Endothelial cell of umbilical vein (primary cell): ENCODE data around the gene FOXK1. TPM values are rescaled to one million over a fixed set of nuclear protein-coding genes. Genes with fewer than 3 reads are reported as not detected.

Experiments
- BruUV-seq: library from RNA; stranded (reverse); fragments of 400-500 nt; replicated peaks from 2 replicates; lab custom pipeline; 2021; lab: Mats Ljungman, UMichigan
- CTCF ChIA-PET: fragments of 300-600, 350-600 bp; sonication (Branson Sonifier 250); formaldehyde crosslinking; loops from one replicate; lab custom pipeline; 2021; ENCODE audit warnings: antibody characterized with exemption, inconsistent platforms; lab: Charles Lee
- POLR2A ChIA-PET: fragments of 300-600, 350-600 bp; sonication (Branson Sonifier 250); formaldehyde crosslinking; loops from one replicate; lab custom pipeline; 2021; ENCODE audit warnings: antibody characterized with exemption, inconsistent platforms; lab: Charles Lee
- DNase-seq: peaks from one replicate; pipeline ENCODE4 v3.0.0-alpha.2; 2011; ENCODE audit warnings: low read depth, low spot score
- FAIRE-seq: peaks from 2 replicates; lab custom pipeline; 2011; peaks lifted over from hg19 to GRCh38; lab: Jason Lieb, UNC
- H2AFZ ChIP-seq: 2 replicates; pipeline ENCODE4 v1.6.0; 2012; ENCODE audit warnings: low read depth, low read length, control low read depth, inconsistent platforms
- H3K27ac ChIP-seq: 2 replicates; pipeline ENCODE4 v1.5.1; 2011; ENCODE audit warnings: low read depth, mild to moderate bottlenecking, control low read depth, low read length, moderate library complexity; ENCODE audit not compliant: insufficient read depth
- H3K27me3 ChIP-seq, 2 experiments: 2 replicates each; pipeline versions ENCODE4 v1.6.0 to v1.6.1; 2011; ENCODE audit warnings: low read length in 2 of 2, mixed read lengths in 1 of 2; ENCODE audit not compliant: control insufficient read depth in 2 of 2, insufficient read depth in 2 of 2
- H3K36me3 ChIP-seq, 2 experiments: 2 replicates in 1 of 2; 3 replicates in 1 of 2; pipeline ENCODE4 v1.5.1; 2011; ENCODE audit warnings: low read length in 2 of 2, mild to moderate bottlenecking in 1 of 2, moderate library complexity in 1 of 2; ENCODE audit not compliant: control insufficient read depth in 2 of 2, insufficient read depth in 2 of 2; ENCODE audit errors: extremely low read depth in 1 of 2
- H3K4me1 ChIP-seq: 3 replicates; pipeline ENCODE4 v1.5.1; 2011; ENCODE audit warnings: mild to moderate bottlenecking, low read length; ENCODE audit not compliant: control insufficient read depth, insufficient read depth; ENCODE audit errors: extremely low read depth
- H3K4me2 ChIP-seq: 2 replicates; pipeline ENCODE4 v1.6.1; 2011; ENCODE audit warnings: low read length, control low read depth, mixed read lengths; ENCODE audit not compliant: insufficient read depth
- H3K4me3 ChIP-seq, 3 experiments: fragments of 200-600 bp in 1 of 3; sonication (generic), shearing (Covaris generic) in 1 of 3; replicated peaks in 1 of 3; 2 replicates each; pipeline ENCODE4 v1.5.1; 2011 to 2016; ENCODE audit warnings: control low read depth in 3 of 3, low read length in 3 of 3, mild to moderate bottlenecking in 2 of 3, inconsistent platforms in 1 of 3, low read depth in 1 of 3, moderate library complexity in 1 of 3; ENCODE audit not compliant: insufficient read depth in 1 of 3
- H3K79me2 ChIP-seq: 2 replicates; pipeline ENCODE4 v1.6.0; 2012; ENCODE audit warnings: low read length, inconsistent platforms; ENCODE audit not compliant: control insufficient read depth, insufficient read depth
- H3K9ac ChIP-seq: replicated peaks from 2 replicates; pipeline ENCODE3; 2011; ENCODE audit warnings: low read length, control low read depth; ENCODE audit not compliant: insufficient read depth; ENCODE audit errors: extremely low read depth
- H3K9me1 ChIP-seq: replicated peaks from 3 replicates; pipeline ENCODE4 v1.6.0; 2011; ENCODE audit warnings: mild to moderate bottlenecking, low read length; ENCODE audit not compliant: control insufficient read depth, insufficient read depth; ENCODE audit errors: extremely low read depth
- H3K9me3 ChIP-seq: replicated peaks from 2 replicates; pipeline ENCODE4 v1.5.1; 2012; ENCODE audit warnings: low read length, inconsistent platforms; ENCODE audit not compliant: control insufficient read depth, insufficient read depth
- H4K20me1 ChIP-seq: replicated peaks from 2 replicates; pipeline ENCODE3; 2011; ENCODE audit warnings: mild to moderate bottlenecking, low read length; ENCODE audit not compliant: control insufficient read depth, insufficient read depth; ENCODE audit errors: extremely low read depth
- EZH2 ChIP-seq: IDR thresholded peaks from 2 replicates; pipeline ENCODE4 v1.6.1; 2012; ENCODE audit warnings: borderline replicate concordance, low read depth, mild to moderate bottlenecking, moderate library complexity, low read length, inconsistent platforms; ENCODE audit not compliant: severe bottlenecking
- FOS ChIP-seq: IDR thresholded peaks from 2 replicates; pipeline ENCODE4 v1.6.1; 2011; ENCODE audit warnings: mild to moderate bottlenecking, low read length, moderate library complexity, borderline replicate concordance; ENCODE audit not compliant: insufficient read depth
- GATA2 ChIP-seq: IDR thresholded peaks from 2 replicates; pipeline ENCODE4 v1.7.0; 2011; ENCODE audit warnings: low read depth, mild to moderate bottlenecking, moderate library complexity, mixed read lengths, low read length; ENCODE audit not compliant: insufficient read length, insufficient read depth
- JUN ChIP-seq: IDR thresholded peaks from 2 replicates; pipeline ENCODE4 v1.6.1; 2011; ENCODE audit warnings: borderline replicate concordance, low read depth; ENCODE audit not compliant: insufficient read length, insufficient read depth
- MYC ChIP-seq: IDR thresholded peaks from one replicate; pipeline ENCODE4 v1.6.1; 2011; ENCODE audit warnings: mild to moderate bottlenecking, low read depth, low read length
- POLR2A ChIP-seq: IDR thresholded peaks from 2 replicates; pipeline ENCODE4 v1.6.1; 2012; ENCODE audit warnings: low read depth, mild to moderate bottlenecking, control low read depth, low read length
- POLR2AphosphoS5 ChIP-seq: IDR thresholded peaks from 2 replicates; pipeline ENCODE4 v1.6.1; 2012; ENCODE audit warnings: low read depth, mild to moderate bottlenecking, control low read depth, low read length, moderate library complexity; ENCODE audit not compliant: insufficient read depth
- dilution Hi-C: fragments of 300-500 bp; cut with MboI; formaldehyde crosslinking; loops from one replicate; pipeline ENCODE4 v1.15.0; 2019; ENCODE audit warnings: low sequenced_read_pairs; ENCODE audit not compliant: extremely low pct_ligation_motif_present
- intact Hi-C: fragments of 100-400 bp; cut with micrococcal nuclease; formaldehyde crosslinking; loops from one replicate; pipeline ENCODE4 v1.10.0; 2022
- polyA plus RNA-seq, 4 experiments: library from polyadenylated mRNA; depleted of rRNA in 3 of 4; stranded (reverse) in 3 of 4; unstranded in 1 of 4; fragments of >200 nt; gene quantifications; 2 replicates each; pipeline versions ENCODE4 v1.2.1 to v1.2.3, GENCODE V29; 2011 to 2012; ENCODE audit warnings: missing spikeins in 1 of 4
- total RNA-seq: library from RNA; stranded (reverse); gene quantifications from 2 replicates; pipeline ENCODE4 v1.2.3, GENCODE V29; 2021
- TF ChIP-seq, protein P1 (sequence below): IDR thresholded peaks from 2 replicates; pipeline ENCODE4 v1.6.1; 2011; ENCODE audit not compliant: insufficient read depth, insufficient read length
- TF ChIP-seq, protein P2 (sequence below), 2 donors: IDR thresholded peaks; 1 replicate in 1 of 2; 2 replicates in 1 of 2; pipeline ENCODE4 v1.5.1; 2011; ENCODE audit warnings: low read length in 2 of 2, mild to moderate bottlenecking in 2 of 2, moderate library complexity in 2 of 2, control low read depth in 1 of 2, inconsistent platforms in 1 of 2, low read depth in 1 of 2; ENCODE audit not compliant: insufficient read depth in 1 of 2; ENCODE audit errors: extremely low read depth in 1 of 2

FOXK1 gene
- total and polyA plus RNA-seq, 2 donors (not counting 3 experiments of a cell fraction or from before 2014, with no cell fraction given): 8.0 to 52.1 TPM

DNA sequence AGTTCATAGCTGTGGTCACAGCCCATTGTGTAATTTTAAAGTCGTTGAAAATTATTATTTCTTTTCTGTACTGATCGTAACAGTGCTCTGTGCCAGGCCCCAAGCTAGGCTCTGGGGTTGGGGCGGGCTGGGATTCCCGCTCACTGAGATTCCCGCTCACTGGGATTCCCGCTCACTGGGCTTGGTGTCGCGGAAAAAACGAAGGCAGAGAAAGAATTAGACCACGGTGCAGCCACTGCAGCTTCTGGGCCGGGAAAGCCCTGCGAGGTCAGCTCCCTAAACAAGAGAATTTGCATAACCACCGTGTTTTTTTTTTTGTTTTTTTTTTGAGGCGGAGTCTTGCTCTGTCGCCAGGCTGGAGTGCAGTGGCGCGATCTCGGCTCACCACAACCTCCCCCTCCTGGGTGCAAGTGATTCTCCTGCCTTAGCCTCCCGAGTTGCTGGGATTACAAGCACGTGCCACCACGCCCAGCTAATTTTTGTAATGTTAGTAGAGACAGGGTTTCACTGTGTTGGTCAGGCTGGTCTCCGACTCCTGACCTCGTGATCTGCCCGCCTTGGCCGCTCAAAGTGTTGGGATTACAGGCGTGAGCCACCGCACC lies 31.2 kb downstream of the FOXK1 start:
- Histone ChIP-seq H3K27me3 (no peaks in the 10 kb centered on the region), H3K9me1 (no peaks in the 10 kb centered on the region), H3K79me2 (peaks cover 92% of the 10 kb centered on the region), H3K4me1 (peaks cover 3% of the 10 kb centered on the region), H3K36me3 (peaks cover 0 to 3% of the 10 kb centered on the region in 2 experiments), H4K20me1 (no peaks in the 10 kb centered on the region), H3K9me3 (no peaks in the 10 kb centered on the region), H3K4me3 (no peak overlapping the region), H3K27ac (no peak overlapping the region), H3K9ac (no peak overlapping the region), H2AFZ (no peak overlapping the region), H3K4me2 (no peak overlapping the region)
- FAIRE-seq (no peak), DNase-seq (no peak)
- no peak for TF ChIP-seq POLR2A
- TF ChIP-seq FOS: no peak
- TF ChIP-seq, protein P1, sequence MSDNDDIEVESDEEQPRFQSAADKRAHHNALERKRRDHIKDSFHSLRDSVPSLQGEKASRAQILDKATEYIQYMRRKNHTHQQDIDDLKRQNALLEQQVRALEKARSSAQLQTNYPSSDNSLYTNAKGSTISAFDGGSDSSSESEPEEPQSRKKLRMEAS: no peak
- no peak for TF ChIP-seq JUN
- TF ChIP-seq EZH2: no peak
- no peak for TF ChIP-seq POLR2AphosphoS5
- TF ChIP-seq GATA2: no peak
- no peak for TF ChIP-seq MYC
- TF ChIP-seq, protein P2, sequence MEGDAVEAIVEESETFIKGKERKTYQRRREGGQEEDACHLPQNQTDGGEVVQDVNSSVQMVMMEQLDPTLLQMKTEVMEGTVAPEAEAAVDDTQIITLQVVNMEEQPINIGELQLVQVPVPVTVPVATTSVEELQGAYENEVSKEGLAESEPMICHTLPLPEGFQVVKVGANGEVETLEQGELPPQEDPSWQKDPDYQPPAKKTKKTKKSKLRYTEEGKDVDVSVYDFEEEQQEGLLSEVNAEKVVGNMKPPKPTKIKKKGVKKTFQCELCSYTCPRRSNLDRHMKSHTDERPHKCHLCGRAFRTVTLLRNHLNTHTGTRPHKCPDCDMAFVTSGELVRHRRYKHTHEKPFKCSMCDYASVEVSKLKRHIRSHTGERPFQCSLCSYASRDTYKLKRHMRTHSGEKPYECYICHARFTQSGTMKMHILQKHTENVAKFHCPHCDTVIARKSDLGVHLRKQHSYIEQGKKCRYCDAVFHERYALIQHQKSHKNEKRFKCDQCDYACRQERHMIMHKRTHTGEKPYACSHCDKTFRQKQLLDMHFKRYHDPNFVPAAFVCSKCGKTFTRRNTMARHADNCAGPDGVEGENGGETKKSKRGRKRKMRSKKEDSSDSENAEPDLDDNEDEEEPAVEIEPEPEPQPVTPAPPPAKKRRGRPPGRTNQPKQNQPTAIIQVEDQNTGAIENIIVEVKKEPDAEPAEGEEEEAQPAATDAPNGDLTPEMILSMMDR (IDR thresholded peaks at IDR 0.05; ENCODE audit: extremely low read depth in 1 of 2, insufficient read depth in 1 of 2, low read depth in 1 of 2, low read length in 2 of 2): no peak
- BruUV-seq: no TSS peak
- POLR2A ChIA-PET: no interaction called here
- CTCF ChIA-PET: interaction anchor here (1.9 kb wide), 1 partner anchor 11 kb away, joined by 9 read pairs; no protein-coding TSS in a partner anchor
- intact Hi-C loops (no loop called here), dilution Hi-C loops (no loop called here)
